Gastroesophageal sphincter (tissue), 3 donors: ENCODE results near the gene GAL3ST3.

Experiments used
- CTCF ChIP-seq, 4 experiments: fragments of 200-600 bp in 2 of 4; fragments of 450-650 bp in 2 of 4; sonication (generic) in 1 of 4; IDR thresholded peaks; one replicate each; pipeline ENCODE4 v1.5.1; 2017 to 2019; ENCODE audit warnings: antibody characterized with exemption in 4 of 4, mild to moderate bottlenecking in 2 of 4, moderate library complexity in 2 of 4
- POLR2A ChIP-seq, 2 donors: fragments of 450-650 bp; IDR thresholded peaks; one replicate each; pipeline ENCODE4 v1.6.1; 2017; ENCODE audit warnings: antibody characterized with exemption in 2 of 2, mild to moderate bottlenecking in 2 of 2, moderate library complexity in 1 of 2

- TF ChIP-seq CTCF (IDR thresholded peaks at IDR 0.05), result no peak
- no peak for TF ChIP-seq POLR2A (IDR thresholded peaks at IDR 0.05)
Measured at GRCh38 chr11:66082946-66083698, 34.2 kb upstream of the GAL3ST3 start.
